ENCODE results near the gene RNF183.

The RNF183 gene

DNA sequence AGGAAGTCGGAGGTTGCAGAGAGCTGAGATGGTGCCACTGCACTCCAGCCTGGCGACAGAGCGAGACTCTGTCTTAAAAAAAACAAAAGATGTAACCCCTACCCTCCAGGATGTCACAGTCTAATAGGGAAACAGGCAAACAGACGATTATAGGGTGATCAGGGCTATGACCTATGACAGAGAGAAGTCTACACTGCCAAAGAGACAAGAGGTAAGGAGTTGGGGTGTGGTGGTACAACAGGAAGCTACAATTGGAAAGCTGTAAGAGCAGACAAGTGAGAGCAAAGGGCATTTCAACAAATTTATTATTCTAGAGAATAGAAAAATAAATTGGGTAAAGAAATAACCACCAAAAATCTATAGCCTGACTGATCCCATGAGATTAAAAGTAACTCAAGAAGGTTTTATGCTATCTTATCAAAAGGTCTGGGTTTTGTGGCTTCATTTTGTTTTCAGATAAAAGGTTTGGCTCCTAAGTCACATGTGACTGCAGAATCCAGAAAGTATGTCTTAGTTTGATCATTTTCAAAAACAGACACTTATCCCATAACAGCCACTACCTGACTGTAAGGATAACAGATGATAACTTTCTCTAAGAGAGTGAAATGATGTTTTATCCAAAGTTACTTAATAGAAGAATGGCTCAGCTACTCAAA is 35.1 kb downstream of the RNF183 start:
- no peak for TF ChIP-seq CTCF (IDR thresholded peaks at IDR 0.05; ENCODE audit: low read depth, low read length, missing control alignments)
- H3K4me3 ChIP-seq (ENCODE audit: low read depth, low read length) = no peak overlapping the region
- DNase-seq (ENCODE audit: low read depth) = no peak

DNA sequence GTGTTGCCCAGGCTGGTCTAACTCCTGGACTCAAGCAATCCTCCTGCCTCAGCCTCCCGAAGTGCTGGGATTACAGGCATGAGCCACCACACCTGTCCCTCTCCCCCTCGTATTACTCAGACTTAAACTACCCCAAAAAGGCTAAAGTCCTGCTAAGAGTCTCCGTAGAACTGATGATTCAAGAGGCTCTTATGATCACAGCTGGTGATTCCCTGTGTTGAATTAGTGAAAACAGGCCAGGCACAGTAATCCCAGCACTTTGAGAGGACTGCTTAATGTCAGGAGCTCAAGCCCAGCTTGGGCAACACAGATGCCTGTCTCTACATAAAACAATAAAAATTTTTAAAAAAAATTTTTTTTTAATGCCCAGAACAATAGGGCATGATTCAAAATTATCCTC is 37.0 kb downstream of the RNF183 start:
- TF ChIP-seq CTCF (IDR thresholded peaks at IDR 0.05; ENCODE audit: low read depth, low read length, missing control alignments) = no peak
- H3K4me3 ChIP-seq (ENCODE audit: low read depth, low read length) = no peak overlapping the region
- DNase-seq (ENCODE audit: low read depth) = no peak

- no peak overlapping the region for H3K4me3 ChIP-seq (ENCODE audit: low read depth, low read length)
- no peak for TF ChIP-seq CTCF (IDR thresholded peaks at IDR 0.05; ENCODE audit: low read depth, low read length, missing control alignments)
- DNase-seq (ENCODE audit: low read depth) = no peak
Measured at GRCh38 chr9:113261917-113262671, 41.1 kb downstream of the RNF183 start.

DNA sequence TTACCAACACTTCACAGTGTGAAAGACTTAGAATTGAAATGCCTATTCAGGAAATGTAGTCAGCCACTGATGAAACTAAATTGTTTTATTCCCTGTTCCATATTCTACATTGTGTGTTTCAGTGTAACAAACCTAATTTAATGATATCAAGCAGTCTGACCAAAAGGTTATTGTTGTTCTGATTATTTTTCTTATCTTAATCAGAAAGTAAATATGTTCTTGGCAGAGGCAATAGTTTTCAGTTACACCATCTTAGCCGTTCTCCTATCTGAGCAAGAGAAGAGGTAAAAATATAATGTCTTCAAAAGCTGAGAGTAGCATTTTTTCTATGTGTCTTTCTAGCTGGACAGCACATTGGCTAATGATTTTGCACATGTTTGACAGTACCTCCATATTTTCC is 44.9 kb downstream of the RNF183 start:
- no peak for DNase-seq (ENCODE audit: low read depth)
- TF ChIP-seq CTCF (IDR thresholded peaks at IDR 0.05; ENCODE audit: low read depth, low read length, missing control alignments) = no peak
- H3K4me3 ChIP-seq (ENCODE audit: low read depth, low read length) = no peak overlapping the region

DNA sequence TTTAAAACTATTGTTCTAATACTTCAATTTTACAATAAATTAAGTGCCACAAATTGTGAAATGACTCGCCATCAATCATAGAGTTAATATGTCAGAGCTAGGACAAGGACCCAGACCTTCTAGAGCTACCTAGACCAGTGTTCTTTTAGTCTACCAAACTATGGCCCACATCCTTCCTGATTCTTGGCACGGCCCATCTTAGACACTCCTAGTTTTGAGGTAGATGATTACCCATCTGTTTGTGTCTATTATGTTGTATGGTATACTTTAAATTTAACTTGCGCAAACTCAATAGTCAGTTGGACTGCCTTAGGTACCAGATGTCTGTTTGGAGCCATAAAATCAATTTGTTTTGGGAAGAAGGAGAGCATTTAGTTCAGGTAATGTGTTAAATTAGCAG is 45.3 kb downstream of the RNF183 start:
- TF ChIP-seq CTCF (IDR thresholded peaks at IDR 0.05; ENCODE audit: low read depth, low read length, missing control alignments) = no peak
- no peak for DNase-seq (ENCODE audit: low read depth)
- no peak overlapping the region for H3K4me3 ChIP-seq (ENCODE audit: low read depth, low read length)

DNA sequence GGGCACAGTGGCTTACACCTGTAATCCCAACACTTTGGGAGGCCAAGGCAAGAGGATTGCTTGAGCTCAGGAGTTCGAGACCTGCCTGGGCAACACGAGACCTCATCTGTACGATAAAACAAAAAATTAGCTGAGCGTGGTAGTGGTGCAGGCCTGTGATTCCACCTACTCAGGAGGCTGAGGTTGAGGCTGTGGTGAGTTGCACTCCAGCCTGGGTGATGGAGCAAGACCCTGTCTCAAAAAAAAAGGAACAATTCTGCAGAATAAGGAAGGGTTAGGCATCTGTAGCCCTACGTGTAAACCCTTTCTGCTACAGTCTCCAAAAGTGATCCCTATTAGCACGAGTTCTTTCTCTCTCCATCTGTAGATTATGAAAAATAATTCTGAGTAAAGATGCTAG is 47.7 kb downstream of the RNF183 start:
- H3K4me3 ChIP-seq (ENCODE audit: low read depth, low read length) = no peak overlapping the region
- no peak for TF ChIP-seq CTCF (IDR thresholded peaks at IDR 0.05; ENCODE audit: low read depth, low read length, missing control alignments)
- DNase-seq (ENCODE audit: low read depth) = no peak

GRCh38 chr9:113254991-113255390 is 48.2 kb downstream of the RNF183 start:
- H3K4me3 ChIP-seq (ENCODE audit: low read depth, low read length) = no peak overlapping the region
- no peak for DNase-seq (ENCODE audit: low read depth)
- no peak for TF ChIP-seq CTCF (IDR thresholded peaks at IDR 0.05; ENCODE audit: low read depth, low read length, missing control alignments)

All from GM12864 (cell line).